Thyroid gland (tissue), 4 donors: ENCODE data around the gene FKBP1A.

Source experiments
- POLR2A ChIP-seq, 2 donors: fragments of 450-650 bp; IDR thresholded peaks; one replicate each; pipeline ENCODE4 v1.6.1; 2017; ENCODE audit warnings: antibody characterized with exemption in 2 of 2, mild to moderate bottlenecking in 2 of 2, moderate library complexity in 1 of 2
- TF ChIP-seq, protein P1 (sequence below), 6 experiments: fragments of 200-600 bp in 3 of 6; fragments of 450-650 bp in 3 of 6; sonication (generic) in 3 of 6; IDR thresholded peaks; one replicate each; pipeline ENCODE4 v1.5.1; 2016 to 2019; ENCODE audit warnings: antibody characterized with exemption in 6 of 6, mild to moderate bottlenecking in 2 of 6, inconsistent platforms in 1 of 6, moderate library complexity in 1 of 6

DNA sequence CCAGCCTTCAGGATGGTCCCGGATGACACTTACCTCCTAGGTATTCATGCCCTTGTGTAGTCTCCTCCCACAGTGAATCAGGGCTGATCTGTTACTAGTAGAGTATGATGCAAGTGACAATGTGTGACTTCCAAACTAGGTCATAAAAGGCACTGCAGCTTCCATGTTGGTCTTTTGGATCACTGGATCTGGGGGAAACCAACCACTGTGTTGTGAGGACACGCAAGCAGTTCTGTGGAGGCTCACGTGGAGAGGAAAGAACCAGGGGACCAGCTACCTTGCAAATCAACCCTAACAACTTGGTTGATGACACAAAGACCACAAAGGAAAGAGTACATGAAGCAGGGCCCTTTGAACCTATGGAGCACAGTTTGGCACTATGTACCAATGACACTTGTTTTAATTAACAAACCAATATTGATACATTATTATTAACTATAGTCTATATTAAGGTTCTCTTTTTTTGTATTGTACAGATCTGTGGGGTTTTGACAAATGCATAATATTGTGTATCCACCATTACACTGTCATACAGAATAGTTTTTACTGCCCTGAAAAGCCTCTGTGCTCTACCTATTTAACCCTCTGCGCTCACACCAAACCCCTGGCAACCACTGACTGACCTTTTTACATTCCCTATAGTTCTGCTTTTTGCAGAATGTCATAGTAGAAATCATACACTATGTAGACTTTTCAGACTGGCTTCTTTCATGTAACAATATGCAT is 47.7 kb downstream of the FKBP1A start:
- TF ChIP-seq POLR2A (IDR thresholded peaks at IDR 0.05) = no peak
- TF ChIP-seq, protein P1, sequence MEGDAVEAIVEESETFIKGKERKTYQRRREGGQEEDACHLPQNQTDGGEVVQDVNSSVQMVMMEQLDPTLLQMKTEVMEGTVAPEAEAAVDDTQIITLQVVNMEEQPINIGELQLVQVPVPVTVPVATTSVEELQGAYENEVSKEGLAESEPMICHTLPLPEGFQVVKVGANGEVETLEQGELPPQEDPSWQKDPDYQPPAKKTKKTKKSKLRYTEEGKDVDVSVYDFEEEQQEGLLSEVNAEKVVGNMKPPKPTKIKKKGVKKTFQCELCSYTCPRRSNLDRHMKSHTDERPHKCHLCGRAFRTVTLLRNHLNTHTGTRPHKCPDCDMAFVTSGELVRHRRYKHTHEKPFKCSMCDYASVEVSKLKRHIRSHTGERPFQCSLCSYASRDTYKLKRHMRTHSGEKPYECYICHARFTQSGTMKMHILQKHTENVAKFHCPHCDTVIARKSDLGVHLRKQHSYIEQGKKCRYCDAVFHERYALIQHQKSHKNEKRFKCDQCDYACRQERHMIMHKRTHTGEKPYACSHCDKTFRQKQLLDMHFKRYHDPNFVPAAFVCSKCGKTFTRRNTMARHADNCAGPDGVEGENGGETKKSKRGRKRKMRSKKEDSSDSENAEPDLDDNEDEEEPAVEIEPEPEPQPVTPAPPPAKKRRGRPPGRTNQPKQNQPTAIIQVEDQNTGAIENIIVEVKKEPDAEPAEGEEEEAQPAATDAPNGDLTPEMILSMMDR (IDR thresholded peaks at IDR 0.05) = no peak
